HG03175 (cell line): ENCODE results near the gene FOXO1.

Source experiments
- ATAC-seq: cut with Tn5 transposase; IDR thresholded peaks from one replicate; pipeline ENCODE4 v1.9.1; 2021; ENCODE audit warnings: mild to moderate bottlenecking, moderate library complexity; ENCODE audit not compliant: unreplicated experiment

FOXO1 gene

DNA sequence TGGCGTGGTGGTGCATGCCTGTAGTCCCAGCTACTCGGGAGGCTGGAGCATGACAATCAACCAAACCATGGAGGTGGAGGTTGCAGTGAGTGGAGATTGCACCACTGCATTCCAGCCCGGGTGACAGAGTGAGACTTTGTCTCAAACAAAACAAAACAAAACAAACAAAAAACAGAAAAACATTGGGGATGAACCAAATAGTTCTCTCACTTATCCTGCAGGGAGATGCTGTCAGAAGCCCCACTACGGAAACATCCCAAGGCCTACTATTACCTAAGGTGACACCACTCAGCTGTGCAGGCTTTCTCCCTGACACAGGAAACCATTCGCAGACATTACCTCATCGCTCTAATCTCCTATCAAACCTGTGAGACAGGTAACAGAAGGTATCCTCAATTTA is 113.5 kb downstream of the FOXO1 start:
- ATAC-seq = no peak

DNA sequence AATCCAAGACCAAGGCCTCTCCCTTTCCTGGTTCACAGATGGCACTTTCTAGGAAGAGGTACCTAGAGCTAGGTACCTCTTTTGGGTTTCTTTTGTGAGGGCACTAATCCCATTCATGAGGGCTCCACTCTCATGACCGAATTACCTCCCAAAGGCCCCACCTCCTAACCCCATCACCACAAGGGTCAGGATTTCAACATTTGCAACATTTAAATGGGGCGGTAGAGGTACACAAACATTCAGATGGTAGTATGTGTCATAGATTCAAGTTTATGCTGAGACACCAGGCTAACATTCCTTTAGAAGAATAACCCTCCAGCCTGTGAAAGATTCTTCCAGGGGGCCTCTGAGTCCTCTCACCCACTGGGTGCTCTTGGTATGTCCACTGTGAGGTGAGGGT is 116.3 kb downstream of the FOXO1 start:
- ATAC-seq = no peak

DNA sequence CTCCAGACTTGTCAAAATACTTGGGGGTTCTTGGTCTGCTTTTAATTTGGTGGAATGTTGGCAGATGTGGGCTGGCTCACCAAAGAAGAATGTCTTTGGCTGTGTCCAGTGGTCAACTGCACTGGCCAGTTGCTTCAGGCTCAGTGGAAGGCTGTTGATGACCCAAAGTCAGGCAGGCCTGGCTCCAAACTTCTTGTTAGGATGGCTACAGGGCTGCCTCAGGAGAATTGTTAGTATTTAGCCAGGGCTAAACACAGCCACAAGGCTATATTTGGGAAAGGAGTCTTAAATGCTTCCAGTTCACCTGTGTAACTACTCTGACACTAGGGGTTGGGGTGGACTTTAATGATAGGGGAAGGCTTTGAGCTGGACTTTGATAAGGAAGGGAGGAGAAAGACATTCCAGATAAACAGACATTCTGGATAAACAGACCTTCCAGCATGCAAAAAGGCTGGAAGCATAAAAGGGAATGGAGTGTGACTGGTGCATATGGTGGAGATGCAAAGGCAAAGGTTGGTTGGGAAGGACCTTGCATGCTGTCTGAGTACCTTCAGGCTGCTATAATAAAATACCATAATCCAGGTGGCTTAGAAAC is 116.8 kb downstream of the FOXO1 start:
- ATAC-seq = no peak

DNA sequence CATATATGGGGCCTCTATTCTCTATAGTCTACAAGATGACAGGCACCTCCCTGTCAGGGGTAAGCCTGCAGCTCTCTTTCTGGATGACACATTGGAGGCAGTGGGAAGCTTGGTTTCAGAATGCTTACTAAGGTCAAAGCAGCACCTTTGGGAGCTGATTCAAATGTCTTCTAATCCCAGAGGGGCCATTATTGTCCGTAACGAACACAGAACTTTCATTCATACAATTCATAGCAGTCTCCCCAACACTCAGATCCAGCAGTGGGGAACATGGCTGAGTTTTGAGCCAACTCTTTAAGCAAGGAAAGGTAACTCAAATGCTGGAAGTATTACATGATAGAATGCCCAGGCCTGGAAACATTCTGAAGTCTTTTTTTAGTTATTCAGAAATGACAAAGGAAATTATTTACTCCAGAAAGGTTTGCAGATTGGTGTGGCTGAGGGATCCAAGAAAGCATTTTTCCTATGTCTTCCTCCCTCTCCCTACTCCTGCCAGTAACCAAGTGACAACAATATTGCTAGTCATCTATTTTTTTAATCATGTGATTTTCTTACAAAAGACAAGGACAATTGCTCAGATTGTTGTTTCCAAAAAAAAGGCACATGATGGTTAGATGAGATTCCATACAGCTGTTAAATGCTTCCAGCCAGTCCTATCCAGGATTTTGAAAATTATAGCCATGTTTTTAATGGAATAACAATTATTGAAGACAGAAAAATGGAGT is 118.7 kb downstream of the FOXO1 start:
- no peak for ATAC-seq

- ATAC-seq = no peak
Observed at GRCh38 chr13:40546047-40546446, 120.4 kb downstream of the FOXO1 start.

DNA sequence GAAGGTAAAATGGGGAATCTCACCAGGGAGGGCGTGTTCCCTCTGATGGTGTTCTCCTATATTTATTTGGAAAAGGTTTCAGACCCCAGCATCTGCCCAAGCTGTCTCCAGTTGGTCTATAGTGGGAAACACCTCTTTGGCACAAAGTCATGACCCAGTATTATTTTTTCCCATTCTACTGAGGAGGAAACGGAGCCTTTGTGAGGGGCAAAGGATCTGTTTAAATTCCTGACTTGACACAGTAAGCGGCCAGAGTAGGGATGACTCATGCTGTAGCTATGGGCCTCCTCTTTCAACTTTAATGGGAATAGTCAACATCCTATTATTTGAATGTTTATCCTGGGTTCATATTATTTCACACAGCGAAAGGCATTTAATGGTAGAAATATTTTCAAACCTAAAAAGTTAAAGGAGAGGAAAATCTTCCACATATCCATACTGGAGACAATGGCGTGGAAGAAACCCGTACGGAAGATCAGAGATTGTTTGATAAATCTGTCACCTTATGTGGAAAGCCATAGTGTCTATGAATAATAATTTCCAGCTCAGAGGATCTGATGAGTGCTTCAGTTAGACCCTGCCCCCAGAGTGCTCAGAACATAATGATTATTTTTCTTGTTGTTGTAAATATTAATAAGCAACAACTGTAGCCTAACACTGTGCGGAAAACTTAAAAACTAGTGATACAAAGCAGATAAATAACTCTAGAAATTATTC is 126.0 kb downstream of the FOXO1 start:
- ATAC-seq = no peak

GRCh38 chr13:40539576-40540327 is 126.7 kb downstream of the FOXO1 start:
- no peak for ATAC-seq

- ATAC-seq = no peak
Observed at GRCh38 chr13:40537146-40537895, 129.1 kb downstream of the FOXO1 start.

DNA sequence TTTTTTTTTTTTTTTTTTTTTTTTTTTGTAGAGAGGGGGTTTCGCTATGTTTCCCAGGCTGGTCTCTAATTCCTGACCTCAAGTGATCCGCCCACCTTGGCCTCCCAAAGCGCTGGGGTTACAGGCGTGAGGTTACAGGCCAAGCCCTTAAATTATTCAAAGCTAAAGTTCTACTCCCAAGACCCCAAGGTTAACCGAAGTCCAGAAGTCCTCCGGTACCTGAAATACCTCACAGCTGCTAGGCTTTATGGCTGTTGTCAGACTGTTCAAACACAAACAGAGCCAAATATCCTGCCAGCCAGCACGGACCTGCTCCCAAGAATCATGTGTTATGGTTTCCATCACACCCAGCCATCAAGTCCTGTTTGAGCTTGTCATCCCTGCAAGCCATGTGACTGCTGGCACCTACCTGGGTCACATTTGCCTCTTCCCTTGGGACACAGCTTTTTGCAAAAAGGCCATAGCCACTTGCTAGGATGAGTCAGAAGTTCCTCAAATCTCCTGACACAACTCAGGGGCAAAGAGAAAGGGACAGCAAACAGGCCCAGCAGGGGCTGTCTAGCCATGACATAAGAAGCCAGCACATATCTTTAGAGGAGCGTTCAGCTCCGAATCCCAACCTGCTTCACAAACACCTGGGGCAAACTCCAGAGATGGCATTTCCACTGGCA is 129.9 kb downstream of the FOXO1 start:
- no peak for ATAC-seq

- ATAC-seq = no peak
Observed at GRCh38 chr13:40535345-40535836, 131.1 kb downstream of the FOXO1 start.

GRCh38 chr13:40534456-40534855 is 132.0 kb downstream of the FOXO1 start:
- no peak for ATAC-seq

GRCh38 chr13:40533072-40533471 is 133.4 kb downstream of the FOXO1 start:
- no peak for ATAC-seq

GRCh38 chr13:40530961-40531360 is 135.5 kb downstream of the FOXO1 start:
- no peak for ATAC-seq

DNA sequence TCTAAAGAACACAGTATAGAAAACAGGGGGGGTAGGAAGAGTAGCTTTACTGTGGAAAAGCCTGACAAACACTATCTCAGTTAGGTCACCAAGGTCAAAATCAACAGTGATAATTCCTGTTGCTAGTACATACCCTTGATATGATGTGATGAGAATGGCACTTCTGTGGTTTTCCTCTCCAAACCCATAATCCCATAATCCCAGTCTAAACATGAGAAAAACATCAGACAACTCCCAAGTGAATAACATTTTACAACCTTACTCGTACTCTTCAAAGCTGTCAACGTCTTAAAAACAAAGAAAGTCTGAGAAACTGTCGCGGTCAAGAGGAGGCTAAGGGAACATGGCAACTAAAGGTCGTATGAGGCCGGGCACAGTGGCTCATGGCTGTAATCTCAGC is 137.6 kb downstream of the FOXO1 start:
- no peak for ATAC-seq

DNA sequence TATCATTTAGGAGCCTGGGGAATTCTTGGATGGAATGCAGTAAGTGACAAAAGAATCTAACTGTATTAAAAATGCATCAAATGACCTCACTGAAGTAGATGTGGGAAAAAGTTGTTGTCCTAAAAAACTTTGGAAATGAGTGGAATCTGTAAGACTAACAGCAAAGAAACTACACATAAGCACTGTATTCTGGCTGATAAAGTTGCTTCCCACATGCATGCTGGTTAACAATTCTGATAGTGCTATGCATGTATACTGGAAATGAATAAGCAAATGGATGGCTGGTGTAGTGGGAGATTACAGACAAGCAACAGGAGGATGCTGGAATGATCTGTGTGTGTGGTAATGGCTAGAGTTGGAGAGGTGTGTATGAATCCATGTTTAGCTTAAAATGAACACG is 138.5 kb downstream of the FOXO1 start:
- ATAC-seq = no peak

- no peak for ATAC-seq
Observed at GRCh38 chr13:40522282-40522681, 144.2 kb downstream of the FOXO1 start.

- no peak for ATAC-seq
Observed at GRCh38 chr13:40520916-40521315, 145.5 kb downstream of the FOXO1 start.

DNA sequence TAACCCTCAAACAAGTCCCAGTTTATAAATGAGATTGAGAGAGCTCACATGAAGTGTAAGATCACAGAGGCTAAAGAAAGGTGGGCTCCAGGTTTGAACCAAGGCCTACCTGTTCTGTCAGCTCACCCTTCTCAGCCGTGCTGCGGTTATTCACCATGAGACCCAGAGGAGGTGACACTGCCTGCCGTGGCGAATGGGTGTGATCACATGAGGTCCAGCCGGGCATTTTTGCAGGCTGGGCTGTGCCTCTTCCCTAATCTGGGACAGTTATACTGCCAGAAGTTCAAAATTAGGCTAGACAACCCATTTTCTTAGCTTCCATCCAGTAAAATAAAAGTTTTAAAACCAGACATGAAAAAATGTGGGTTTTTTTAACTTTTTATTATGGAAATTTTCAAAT is 146.8 kb downstream of the FOXO1 start:
- ATAC-seq = no peak

GRCh38 chr13:40518481-40518882 is 148.0 kb downstream of the FOXO1 start:
- peak; percentile 52 for ATAC-seq
